GM15510 (cell line): Measurements from ENCODE around the gene SGCB.

ENCODE experiments used
- POLR2A ChIP-seq: IDR thresholded peaks from 3 replicates; pipeline ENCODE4 v1.6.1; 2011; ENCODE audit warnings: borderline replicate concordance; ENCODE audit not compliant: insufficient read length; ENCODE audit errors: extremely low read depth

The SGCB gene, protein sequence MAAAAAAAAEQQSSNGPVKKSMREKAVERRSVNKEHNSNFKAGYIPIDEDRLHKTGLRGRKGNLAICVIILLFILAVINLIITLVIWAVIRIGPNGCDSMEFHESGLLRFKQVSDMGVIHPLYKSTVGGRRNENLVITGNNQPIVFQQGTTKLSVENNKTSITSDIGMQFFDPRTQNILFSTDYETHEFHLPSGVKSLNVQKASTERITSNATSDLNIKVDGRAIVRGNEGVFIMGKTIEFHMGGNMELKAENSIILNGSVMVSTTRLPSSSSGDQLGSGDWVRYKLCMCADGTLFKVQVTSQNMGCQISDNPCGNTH

DNA sequence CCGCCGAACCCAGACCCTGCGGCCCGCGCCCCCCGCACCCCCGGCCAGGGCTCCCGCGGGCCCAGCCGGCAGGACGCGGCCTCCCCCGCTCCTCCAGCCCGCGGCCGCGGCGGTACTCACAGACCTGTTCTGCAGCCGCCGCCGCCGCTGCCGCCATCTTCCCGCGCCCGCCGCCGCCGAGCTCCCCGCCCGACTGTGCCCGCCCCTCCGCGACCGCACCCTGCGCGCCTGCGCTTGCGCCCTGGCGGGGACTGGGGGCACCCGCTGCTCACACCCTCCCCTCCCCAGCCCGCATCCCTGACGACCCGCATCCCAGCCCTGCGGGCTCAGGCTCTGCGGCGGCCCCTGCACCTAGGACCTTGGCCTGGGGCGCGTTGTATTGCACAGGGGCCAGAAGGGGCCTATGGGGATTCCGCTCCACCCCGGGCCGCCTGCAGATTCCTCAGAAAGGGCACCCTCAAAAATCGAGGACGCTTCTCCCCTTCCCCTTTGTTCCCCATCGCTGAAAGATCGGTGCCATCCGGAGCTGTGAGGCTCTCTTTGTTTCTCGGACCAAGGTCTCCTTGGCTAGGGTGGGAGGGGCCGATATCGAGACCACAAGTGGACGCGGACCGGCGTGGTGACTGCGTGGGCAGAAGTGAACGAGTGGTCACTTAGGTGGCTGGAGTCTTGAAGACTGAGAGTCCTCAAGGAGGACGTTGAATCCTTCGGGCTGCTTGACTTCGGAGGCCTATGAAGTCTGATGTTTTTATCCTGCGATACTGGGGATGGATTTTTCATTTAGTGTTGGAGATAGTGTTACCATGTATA lies at the start of gene SGCB:
SGCB (minus strand) TSS at position 197 of the 810 bp plus-strand sequence; CDS start at position 157, 40 bp downstream.
- TF ChIP-seq POLR2A = peak; percentile 60

DNA sequence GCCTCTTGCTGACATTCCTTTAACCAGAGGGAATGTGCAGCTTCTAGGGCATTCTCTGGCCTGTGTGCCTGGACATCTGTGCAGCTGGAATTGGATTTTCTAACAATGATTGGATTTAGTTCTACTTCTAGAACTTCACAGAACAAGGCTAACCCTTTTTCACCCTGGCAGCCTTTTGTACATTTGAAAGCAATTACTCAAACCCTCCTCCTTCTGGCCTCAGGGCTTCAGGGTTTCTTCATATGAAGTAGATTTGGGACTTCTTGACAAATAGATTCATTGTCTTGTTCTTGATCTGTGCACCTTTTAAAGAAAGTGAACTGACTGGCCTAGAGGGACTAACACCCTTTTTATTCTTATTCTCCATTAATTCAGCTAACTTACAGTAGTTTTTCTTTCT lies 43.1 kb upstream of the SGCB start:
- no peak for TF ChIP-seq POLR2A

DNA sequence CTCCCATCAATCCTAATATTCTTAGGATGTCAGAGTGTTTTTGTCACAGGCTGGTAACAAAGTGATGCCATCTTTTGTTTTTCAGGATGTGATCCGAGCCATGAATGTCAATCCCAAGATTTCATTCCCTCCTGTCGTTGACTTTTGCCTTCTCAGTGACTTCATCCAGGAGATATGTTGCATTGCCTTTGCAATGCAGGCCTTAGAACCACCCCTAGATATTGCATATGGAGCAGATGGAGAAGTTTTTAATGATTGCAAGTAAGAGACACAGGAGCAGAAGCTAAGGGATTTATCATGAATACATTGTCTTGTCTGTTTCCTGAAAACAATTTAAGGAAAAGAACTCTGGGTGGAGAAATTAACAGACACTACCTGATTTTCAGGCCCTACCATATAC lies 41.6 kb upstream of the SGCB start:
- TF ChIP-seq POLR2A = no peak

DNA sequence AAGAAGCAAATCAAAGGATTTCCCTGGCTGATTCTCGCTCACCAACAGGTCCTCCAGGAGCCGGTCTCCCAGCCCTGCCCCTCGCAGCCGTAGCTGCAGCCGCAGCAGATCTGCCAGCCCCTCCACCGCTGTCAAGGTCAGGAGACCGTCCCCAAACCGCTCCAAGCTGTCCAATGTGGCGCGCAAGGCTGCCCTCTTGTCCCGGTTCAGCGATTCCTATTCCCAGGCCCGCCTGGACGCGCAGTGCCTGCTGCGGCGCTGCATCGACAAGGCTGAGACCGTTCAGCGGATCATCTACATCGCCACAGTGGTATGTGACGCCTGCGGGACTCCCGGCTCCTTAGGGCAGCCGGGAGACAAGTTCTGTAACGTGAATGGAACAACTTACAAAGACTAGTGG lies 38.6 kb upstream of the SGCB start:
- no peak for TF ChIP-seq POLR2A

DNA sequence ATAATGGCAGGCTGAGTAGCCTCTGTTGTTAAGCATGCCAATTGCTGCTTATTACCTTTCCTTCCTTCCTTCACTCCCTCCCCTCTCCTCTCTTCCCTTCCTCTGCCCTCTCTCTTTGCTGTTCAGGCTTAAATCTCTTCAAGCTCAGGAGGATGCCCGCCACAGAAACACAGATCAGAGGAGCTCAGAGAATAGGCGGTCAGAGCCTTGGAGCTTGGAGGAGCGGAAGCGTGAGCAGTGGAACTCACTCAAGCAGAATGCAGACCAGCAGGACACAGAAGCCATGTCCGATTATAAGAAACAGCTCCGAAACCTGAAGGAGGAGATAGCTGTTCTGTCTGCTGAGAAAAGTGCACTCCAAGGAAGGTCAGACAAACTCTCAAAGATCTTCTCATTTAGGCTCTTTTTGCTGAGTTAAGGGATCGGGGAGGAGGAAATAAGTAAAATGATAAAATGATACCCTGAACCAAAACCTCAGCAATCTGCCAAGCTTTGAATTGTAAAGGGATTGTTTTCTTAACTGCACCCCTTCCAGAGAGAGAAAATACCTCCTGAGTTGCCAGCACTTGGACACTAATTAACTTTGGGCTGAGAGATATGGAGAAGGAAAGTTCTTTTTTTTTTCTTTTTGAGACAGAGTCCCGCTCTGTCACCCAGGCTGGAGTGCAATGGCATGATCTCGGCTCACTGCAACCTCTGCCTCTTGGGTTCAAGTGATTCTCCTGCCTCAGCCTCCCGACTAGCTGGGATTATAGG lies 33.9 kb upstream of the SGCB start:
- no peak for TF ChIP-seq POLR2A

DNA sequence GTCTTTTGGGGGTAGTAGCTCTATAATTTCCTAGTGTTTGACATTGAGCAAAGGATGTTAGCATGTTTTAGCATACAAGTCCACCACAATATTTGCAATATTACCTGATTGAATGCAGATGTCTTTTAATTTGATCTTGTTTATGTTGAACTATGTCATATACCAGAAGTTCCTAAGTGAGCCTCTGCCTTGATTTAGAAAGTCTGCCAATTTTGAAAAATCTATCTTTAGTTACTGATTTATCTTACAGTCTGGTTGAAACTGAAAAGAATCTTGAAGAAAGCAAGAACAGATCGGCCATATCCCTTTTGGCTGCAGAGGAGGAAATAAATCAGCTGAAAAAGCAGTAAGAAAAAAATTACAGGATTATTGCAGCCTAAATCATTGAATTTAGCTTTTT lies 31.5 kb upstream of the SGCB start:
- TF ChIP-seq POLR2A = no peak

DNA sequence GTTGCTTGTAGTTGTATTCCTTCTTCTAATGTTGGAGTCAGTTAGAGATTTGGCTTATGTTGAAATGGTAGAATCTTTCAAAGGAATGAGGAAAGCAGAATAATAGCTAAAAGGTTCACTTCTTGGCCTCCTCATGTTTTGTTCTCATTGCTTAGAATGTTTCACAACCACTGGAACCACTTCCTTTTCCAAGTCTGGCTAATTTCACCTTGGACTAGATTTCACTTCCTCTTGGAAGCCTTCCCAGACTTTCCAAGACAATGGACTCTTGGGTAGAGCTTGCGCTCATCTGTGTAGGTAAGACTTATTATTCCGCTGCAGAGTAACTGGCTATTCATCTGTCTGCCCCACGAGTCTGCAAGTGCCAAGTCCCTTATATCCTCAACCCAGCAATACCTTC lies 21.3 kb upstream of the SGCB start:
- no peak for TF ChIP-seq POLR2A

DNA sequence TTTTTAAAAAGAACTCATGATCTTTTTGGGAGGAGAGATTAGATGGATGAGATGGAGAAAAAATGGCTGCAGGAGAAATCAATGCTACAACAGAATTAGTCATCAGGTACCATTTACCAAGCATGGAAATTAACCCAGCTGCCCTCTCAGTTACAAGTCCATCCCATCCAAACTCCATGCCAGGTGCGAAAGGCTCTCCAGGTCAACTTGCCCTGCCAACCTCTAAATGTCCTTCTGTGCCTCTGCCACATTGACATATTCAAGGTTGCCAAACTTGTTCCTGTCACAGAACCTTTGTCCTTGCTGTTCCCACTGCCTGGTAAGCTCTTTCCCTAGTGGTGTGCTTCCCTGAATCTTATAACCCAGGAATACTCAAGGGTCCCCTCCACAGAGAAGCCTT lies 20.2 kb upstream of the SGCB start:
- TF ChIP-seq POLR2A = no peak

DNA sequence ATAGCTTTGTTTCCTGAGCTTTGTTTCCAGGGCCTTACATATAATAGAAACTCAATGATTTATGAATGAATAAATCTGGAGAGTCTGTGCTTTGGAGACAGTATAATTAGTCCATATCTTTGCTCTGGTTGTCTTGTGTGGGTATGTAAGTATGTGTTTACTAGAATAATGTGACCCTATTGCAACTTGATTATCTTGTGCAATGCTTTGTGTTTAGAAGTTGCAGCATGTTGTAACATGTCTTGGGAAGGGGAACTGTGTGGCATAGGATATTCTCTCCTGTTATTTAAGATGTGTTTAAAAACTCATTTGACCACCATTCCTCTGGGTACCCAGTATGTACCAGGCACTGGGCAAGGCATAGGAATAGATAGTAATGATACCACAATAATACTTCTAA lies 19.1 kb upstream of the SGCB start:
- no peak for TF ChIP-seq POLR2A

DNA sequence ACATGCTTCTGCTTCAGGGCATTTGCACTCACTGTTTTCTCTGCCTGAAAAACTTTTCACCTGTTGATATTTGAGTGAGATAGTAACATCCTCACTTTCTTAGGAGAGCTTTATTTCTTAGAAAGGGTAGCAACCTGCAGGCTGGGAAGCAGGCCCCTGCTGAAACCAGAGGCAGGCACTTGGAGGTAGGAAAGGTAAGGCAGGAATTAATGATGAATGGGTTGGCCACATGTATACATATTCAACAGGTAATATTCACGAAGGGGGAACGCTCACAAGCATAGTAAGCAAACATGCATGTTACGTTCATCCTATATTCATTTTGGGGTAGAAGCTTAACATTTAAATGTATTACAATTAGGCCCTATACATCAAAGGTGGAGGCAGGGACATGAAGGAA lies 16.2 kb upstream of the SGCB start:
- no peak for TF ChIP-seq POLR2A

DNA sequence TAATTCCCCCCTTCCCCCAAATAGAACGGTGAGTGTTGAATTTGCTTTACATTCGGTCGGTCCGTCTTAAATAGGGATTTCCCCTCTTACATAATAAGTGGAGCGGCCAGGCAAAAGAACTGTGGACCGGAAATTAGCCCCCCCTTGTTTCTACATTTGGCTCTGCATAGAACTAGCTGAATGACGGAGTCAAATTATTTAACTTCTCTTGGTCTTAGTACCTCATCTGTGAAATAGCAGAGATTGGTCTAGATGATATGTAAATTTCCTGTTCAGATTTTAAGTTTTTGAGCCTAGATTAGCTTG lies 14.3 kb upstream of the SGCB start:
- TF ChIP-seq POLR2A = no peak

DNA sequence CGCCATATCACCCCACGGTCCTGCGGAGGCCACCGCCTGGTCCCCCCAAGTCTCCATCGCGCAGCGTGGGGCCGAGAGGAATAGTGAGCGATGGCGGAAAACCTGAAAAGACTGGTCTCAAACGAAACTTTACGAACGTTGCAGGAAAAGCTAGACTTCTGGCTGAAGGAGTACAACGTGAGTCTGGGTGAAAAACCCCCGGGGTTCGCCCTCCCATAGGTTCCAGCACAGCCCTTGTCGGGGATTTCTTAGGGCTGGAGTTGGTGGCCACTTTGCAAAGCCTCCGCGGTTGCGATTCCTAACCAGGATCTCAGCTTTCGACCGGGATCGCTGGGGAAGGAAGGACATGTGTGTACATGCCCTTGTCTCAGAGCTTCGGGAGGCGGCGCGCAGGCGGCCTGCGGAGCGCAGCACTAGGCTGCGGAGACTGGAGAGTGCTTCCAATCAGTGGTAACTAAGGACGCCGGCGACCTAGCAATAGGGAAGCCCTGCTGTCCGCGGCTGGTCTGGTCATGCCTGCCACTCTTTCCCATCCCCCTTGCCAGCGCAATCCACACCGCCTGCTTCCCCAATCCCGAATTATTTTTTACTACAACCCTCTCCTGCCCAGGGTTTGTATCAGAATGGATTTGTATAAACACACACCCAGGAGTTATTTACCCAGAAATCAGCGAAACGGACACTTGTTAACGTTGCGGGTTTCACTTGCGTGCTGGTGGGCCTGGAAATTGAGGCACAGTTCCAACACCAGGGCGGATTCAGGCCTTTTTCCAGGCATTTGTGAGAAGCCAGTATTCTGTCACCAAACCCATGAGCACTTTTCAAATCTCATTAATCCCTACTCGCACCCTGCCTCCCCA lies 13.7 kb upstream of the SGCB start:
- peak; percentile 22 for TF ChIP-seq POLR2A

DNA sequence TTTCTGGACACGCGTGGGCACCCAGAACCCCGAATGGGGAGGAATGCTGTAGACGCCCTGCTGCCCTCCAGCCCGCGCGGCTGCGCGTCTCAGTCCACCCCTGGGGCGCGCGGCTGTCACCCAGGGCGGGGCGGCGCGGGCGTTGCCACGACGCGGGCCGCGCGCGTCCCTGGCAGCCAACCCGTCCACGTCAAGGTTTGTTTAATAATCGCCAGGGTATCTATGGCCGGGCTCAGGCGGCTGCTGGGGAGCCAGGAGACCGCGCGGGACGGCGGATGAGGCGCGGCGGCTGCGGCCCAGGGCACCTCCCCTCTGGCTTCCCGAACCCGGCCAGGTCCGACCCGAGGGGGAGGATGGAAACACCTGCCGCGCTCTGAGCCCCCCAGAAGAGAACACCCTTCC lies 13.1 kb upstream of the SGCB start, which contains the start of gene SPATA18:
SPATA18 (plus strand) TSS at position 92 of the 402 bp plus-strand sequence. CDS start 401 bp downstream, outside the sequence.
- no peak for TF ChIP-seq POLR2A

DNA sequence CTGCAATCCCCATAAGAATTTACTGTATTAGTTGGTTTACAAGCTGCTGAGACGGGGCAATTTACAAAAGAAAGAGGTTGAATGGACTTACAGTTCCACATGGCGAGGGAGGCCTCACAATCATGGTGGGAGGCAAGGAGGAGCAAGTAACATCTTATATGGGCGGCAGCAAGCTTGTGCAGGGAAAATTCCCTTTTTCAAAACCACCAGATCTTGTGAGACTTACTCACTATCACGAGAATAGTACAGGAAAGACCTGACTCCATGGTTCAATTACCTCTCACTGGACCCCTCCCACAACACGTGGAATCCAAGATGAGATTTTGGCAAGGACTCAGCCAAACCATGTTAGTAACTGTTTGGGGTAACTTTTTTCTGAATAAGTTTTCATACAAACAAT lies 11.2 kb upstream of the SGCB start:
- no peak for TF ChIP-seq POLR2A
